ENCODE results near the gene RTN4.

DNA sequence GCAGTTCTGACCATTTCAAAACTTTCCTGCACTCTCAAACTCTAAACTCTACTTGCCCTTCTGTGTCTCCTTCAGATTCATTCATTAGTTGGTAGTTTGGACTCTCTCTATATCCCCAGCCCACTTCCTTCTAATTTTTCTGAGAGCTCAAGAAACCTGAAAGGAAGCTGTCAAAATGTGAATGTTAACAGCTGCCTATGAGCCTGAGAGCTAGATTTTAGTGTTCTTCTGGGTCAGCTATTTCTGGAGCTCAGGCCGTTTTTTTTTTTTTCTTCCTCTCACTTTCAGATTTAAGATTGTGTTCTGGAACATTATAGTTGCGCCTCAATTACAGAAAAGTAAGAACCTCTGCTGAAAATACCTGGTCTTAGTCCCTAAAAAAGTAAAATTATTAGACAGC, 73.1 kb downstream of the RTN4 start:
- TF ChIP-seq, protein P1, sequence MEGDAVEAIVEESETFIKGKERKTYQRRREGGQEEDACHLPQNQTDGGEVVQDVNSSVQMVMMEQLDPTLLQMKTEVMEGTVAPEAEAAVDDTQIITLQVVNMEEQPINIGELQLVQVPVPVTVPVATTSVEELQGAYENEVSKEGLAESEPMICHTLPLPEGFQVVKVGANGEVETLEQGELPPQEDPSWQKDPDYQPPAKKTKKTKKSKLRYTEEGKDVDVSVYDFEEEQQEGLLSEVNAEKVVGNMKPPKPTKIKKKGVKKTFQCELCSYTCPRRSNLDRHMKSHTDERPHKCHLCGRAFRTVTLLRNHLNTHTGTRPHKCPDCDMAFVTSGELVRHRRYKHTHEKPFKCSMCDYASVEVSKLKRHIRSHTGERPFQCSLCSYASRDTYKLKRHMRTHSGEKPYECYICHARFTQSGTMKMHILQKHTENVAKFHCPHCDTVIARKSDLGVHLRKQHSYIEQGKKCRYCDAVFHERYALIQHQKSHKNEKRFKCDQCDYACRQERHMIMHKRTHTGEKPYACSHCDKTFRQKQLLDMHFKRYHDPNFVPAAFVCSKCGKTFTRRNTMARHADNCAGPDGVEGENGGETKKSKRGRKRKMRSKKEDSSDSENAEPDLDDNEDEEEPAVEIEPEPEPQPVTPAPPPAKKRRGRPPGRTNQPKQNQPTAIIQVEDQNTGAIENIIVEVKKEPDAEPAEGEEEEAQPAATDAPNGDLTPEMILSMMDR (IDR thresholded peaks at IDR 0.05): no peak
- no peak for TF ChIP-seq POLR2A (IDR thresholded peaks at IDR 0.05)

Data from body of pancreas (tissue), 4 donors.